HG02970 (cell line): Measurements from ENCODE around the gene ROCK1.

ENCODE experiments used
- ATAC-seq: cut with Tn5 transposase; IDR thresholded peaks from one replicate; pipeline ENCODE4 v1.9.1; 2021; ENCODE audit warnings: mild to moderate bottlenecking, moderate library complexity, moderate number of reproducible peaks; ENCODE audit not compliant: unreplicated experiment, low FRiP score

ROCK1 gene

GRCh38 chr18:21109936-21110712, 1.5 kb downstream of the ROCK1 start:
- ATAC-seq: no peak

- no peak for ATAC-seq
Measured at GRCh38 chr18:21105936-21106335, 5.7 kb downstream of the ROCK1 start.

- no peak for ATAC-seq
Measured at GRCh38 chr18:21101172-21101571, 10.4 kb downstream of the ROCK1 start.

- no peak for ATAC-seq
Measured at GRCh38 chr18:21100678-21101077, 10.9 kb downstream of the ROCK1 start.

- no peak for ATAC-seq
Measured at GRCh38 chr18:21100146-21100545, 11.5 kb downstream of the ROCK1 start.

GRCh38 chr18:21099442-21099841, 12.2 kb downstream of the ROCK1 start:
- ATAC-seq: no peak

GRCh38 chr18:21096760-21097159, 14.9 kb downstream of the ROCK1 start:
- no peak for ATAC-seq

GRCh38 chr18:21093133-21093532, 18.5 kb downstream of the ROCK1 start:
- ATAC-seq: no peak

GRCh38 chr18:21090680-21091079, 20.9 kb downstream of the ROCK1 start:
- ATAC-seq: no peak

GRCh38 chr18:21085579-21086166, 25.9 kb downstream of the ROCK1 start:
- no peak for ATAC-seq

- ATAC-seq: no peak
Measured at GRCh38 chr18:21084511-21085078, 27.0 kb downstream of the ROCK1 start.

- ATAC-seq: no peak
Measured at GRCh38 chr18:21083017-21083416, 28.6 kb downstream of the ROCK1 start.

- no peak for ATAC-seq
Measured at GRCh38 chr18:21081426-21081825, 30.2 kb downstream of the ROCK1 start.

- ATAC-seq: no peak
Measured at GRCh38 chr18:21080576-21080975, 31.0 kb downstream of the ROCK1 start.

- ATAC-seq: no peak
Measured at GRCh38 chr18:21074336-21075323, 37.0 kb downstream of the ROCK1 start.

- ATAC-seq: no peak
Measured at GRCh38 chr18:21073180-21073579, 38.4 kb downstream of the ROCK1 start.

GRCh38 chr18:21071071-21071470, 40.5 kb downstream of the ROCK1 start:
- no peak for ATAC-seq

GRCh38 chr18:21069468-21069867, 42.1 kb downstream of the ROCK1 start:
- ATAC-seq: no peak

GRCh38 chr18:21064347-21064746, 47.3 kb downstream of the ROCK1 start:
- ATAC-seq: no peak

GRCh38 chr18:21063011-21063410, 48.6 kb downstream of the ROCK1 start:
- ATAC-seq: no peak

- ATAC-seq: no peak
Measured at GRCh38 chr18:21057112-21057511, 54.5 kb downstream of the ROCK1 start.
